SKM-1 (cell line): ENCODE results near the gene SORD.
"Not testable (repeated sequence)": the region's sequence is repeated elsewhere in the genome, so short reads cannot be mapped to it uniquely, and the experiment has no call there.

ENCODE experiments used
- DNase-seq: peaks from one replicate; lab custom pipeline; 2025; ENCODE audit not compliant: unreplicated experiment; lab: John Stamatoyannopoulos, UW

SORD gene

DNA sequence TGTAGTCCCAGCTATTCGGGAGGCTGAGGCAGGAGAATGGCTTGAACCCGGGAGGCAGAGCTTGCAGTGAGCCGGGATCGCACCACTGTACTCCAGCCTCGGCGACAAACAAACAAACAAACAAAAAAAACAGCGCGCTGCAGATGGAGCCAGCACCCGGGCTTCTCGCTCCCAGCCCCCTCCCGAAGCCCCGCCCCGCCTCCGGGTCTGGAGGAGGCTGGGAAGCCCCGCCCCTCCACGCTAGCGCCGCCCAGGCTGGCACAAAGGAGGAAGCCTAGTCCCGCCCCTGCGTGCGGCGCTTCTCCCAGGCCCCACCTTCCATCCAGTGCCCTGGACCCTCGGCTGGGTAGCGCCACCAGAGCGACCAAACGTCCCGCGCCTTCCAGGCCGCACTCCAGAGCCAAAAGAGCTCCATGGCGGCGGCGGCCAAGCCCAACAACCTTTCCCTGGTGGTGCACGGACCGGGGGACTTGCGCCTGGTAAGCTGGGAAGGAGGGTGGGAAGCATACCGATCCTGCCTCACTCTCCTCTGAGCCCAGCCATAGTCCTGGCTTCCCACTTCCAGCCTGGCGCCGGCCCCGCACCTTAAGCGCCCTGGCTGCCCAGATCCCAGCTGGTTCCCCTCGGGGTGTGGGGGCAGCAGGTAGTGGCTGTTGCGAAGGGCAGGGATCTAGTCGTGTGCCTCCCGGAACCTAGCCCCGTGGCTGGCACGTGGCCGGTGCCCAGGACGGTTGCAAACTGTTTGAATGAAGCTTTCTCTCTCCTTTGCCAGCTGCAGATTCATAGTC lies at the start of gene SORD:
Gene SORD, plus strand, starts transcription at position 325 of the 788 bp plus-strand sequence. Its CDS starts 89 bp downstream, at position 414.
- peak; percentile 67 for DNase-seq

DNA sequence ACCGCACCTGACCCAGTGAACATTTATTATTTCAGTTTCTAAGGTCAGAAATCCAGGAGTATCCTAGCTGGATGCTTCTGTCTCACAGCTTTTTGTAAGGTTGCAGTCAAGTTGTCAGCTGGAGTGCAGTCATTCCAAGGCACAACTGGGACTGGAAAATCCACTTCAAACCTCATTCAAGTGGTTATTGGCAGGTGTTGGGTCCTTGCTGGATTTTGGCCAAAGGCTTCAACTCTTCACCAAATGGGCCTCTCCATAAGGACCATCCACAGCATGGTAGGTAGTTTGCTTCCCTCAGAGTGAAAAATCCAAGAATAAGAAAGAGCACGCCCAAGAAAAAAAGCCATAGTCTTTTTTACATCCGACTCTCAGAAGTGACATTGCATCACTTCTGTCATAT lies 46.8 kb upstream of the SORD start:
- not testable (repeated sequence) for DNase-seq

DNA sequence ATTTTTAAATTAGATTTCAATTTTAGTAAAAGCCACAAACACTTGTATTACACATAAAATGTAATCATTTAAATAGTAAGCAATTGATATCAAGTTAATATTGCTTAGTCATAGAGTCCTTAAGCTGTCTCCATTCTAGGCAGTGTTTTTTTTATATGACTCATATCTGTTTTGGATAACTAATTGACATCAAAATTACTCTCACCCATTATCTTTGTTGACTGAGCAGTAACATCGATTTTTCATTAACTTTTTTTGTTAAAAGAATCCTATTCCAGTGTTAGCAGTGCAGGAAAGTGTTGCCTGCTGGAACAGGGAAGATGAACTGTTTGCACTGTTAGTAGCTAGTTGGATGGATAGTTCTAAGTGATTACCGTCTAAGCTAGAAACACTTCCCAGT lies 45.2 kb upstream of the SORD start:
- DNase-seq: not testable (repeated sequence)

DNA sequence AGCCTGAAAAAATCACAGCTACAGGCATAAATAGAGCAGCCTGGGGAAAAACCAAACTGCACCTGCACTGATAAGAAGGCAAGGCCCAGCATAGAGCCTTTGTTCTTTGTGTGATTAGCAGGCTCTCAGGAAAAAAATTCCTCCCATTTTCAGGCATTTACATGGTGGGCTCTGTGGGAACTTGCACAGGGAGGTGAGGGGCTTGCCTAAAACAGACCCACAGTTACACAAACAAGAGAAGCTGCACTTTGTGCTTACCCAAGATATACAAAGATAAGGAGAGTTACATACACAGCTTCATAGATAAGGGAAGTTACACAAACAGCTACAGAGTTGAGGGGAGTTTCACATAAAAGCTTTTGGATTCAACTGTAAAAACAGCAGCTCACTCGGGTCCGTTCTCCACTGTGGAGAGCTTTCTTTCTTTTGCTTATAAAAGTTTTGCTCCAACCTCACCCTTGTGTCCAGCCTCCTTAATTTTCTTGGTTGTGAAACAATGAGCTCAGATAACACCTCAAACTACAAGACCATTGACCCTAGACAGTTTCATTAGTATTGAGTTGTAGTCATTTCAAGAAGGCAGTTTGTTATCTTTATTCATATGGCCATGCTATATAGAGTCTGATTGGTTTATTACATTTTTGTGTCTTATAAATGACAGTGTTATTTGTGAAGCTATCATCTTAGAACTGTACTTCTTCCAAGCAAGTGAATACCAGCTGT lies 43.2 kb upstream of the SORD start:
- DNase-seq: not testable (repeated sequence)

DNA sequence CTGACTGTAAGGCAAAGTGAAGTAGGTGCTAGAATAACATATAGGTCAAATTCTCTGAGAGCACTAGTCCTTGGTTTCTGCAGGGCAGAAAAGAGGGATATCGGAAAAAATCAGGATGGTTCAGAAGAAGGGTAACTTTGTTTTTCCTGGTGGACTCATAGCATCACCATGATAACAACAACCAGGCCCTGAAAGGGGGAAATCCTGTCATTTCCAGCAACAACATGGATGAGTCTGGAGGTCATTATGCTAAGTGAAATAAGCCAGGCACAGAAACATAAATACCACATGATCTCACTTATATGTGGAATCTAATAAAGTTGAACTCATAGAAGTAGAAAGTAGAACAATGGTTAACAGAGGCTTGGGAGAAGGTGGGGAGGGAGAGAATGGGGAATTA lies 38.9 kb upstream of the SORD start:
- DNase-seq: not testable (repeated sequence)

DNA sequence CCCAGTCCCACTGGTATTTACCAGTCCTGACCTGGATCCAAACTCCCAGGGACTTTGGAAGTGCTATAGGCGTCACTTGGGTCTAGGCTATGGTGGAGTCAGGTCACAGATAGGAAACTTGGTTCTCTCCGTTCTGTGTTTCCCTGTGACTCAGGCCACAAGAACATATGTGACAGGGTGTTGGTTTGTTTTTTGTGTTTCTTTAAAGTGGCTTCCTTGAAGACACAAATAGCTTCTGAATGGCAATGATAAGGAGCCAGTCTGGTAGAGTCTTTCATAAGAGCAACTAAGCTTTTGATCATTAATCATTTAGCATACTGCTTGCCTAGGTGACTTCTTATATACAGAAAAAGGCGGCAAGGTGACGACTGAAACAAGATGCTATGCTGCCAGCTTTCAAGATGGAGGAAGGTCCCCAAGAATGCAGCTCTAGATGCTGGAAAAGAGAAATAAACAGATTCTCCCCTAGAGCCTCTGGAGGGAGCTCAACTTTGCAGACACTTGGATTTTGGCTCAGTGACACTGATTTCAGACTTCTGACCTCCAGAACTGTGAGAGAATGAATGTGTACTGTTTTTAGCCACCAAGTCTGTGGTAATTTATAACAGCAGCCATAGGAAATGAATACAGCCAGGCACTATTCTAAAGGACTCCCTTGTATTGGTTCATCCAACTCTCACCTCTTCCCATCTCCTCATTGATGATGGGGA lies 36.5 kb upstream of the SORD start:
- DNase-seq: not testable (repeated sequence)

DNA sequence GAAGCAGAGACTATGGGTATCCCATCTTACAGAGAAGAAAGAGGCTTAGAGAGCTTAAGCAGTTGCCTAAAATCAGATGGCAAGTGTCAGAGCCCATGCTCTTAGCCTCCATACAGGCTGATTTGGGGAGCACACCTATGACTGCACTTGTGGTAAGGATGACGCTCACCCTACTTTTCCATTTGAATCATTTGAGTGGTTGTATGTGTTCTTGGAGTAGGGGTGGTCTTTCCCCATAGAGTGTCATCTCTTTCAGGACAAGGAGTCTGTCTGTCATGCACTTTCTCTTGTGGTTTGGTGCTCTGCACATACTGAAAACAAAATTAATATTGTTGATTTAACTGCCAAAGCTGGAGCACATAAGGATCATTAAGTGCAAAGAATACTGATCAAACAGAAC lies 35.3 kb upstream of the SORD start:
- DNase-seq: not testable (repeated sequence)

DNA sequence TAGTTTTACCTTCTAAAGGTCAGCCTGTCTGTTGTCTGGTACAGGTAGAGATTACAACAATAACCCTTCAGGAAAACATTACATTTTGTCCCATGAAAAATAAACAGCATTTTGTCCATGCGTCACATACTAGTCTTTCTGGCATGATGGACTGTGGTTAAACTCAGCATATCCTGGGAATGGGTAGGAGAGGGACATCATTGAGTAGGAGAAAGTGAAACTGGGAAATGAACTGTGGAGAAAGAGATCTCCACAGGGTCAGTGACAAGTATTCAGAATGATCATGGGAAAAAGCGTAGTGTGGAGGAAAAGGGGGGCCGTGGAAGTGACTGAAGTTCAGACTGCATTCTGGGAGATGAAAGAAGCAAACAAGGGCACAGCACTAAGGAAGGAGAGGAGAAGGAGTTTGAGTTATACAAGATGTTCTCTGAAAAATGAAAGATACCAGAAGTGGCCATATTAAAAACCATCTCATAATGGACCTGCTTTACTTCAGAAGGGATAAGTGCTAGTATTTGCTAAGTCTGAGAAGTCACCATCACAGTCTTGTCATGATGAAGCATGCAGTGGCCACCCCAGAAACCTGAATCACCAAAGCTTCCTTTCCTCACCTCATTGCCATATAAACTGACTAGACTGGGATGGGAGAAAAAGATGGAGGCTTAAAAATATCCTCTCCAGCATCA lies 34.7 kb upstream of the SORD start:
- not testable (repeated sequence) for DNase-seq

DNA sequence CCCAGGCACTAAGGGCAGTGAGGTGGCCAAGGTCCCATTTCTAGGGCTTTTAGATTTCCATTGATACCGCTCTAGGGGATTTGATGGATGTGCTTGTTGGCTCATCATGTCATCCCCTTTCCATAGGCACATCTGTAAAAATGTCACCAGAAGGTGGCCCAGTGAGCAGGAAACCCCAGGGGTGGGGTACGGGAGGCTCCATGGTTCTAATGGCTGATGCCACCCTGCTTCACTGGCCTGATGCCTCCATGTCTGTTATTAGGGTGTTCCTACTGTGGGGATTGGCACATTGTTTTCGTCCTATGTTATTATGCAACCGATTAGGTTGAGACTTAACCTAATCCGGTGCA lies 34.1 kb upstream of the SORD start:
- DNase-seq: not testable (repeated sequence)

DNA sequence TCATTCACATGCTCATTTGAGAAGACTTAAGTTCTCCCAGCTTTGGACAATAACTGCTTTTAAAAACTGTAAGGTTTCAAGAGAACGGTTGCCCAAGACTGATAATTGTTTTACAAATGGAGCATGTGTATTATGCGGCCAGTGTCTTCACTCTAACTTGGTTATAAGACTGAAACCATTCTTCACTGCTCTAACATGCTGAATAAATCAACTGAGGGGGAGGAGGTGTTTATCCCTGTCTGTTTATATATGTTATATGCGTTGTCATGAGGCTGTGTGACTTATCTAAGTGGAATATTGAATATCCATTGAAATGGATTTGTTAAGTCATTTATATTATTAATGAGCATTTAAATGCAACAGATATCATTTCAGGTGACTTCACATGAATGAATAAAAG lies 25.4 kb upstream of the SORD start:
- not testable (repeated sequence) for DNase-seq

DNA sequence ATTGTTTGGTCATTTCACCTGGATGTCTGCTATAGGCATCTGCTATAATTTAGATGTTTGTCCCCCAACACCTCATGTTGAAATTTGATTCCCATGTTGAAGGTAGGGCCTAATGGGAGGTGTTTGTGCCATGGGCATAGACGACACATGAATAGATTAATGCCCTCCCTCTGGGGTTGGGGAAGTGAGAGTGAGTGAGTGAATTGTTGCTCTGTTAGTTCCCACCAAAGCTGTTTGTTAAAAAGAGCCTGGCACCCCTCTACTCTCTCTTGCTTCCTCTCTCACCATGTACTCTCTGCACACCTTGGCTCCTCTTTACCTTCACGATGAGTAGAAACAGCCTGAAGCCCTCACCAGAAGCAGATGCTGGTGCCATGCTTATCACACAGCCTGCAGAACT lies 23.9 kb upstream of the SORD start:
- no peak for DNase-seq

DNA sequence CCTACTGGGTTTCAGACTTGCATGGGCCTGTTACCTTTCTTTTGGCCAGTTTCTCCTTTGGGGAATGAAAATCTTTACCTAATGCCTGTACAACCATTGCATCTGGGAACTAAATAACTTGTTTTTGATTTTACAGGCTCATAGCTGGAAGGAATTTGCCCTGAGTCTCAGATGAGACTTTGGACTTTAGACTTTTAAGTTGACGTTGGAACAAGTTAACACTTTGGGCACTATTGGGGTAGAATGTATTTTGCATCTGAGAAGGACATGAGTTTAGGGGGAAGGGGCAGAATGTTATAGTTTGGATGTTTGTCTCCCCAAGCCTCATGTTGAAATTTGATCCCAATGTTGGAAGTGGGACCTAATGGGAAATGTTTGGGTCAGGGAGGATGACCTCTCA lies 21.8 kb upstream of the SORD start:
- DNase-seq: not testable (repeated sequence)

DNA sequence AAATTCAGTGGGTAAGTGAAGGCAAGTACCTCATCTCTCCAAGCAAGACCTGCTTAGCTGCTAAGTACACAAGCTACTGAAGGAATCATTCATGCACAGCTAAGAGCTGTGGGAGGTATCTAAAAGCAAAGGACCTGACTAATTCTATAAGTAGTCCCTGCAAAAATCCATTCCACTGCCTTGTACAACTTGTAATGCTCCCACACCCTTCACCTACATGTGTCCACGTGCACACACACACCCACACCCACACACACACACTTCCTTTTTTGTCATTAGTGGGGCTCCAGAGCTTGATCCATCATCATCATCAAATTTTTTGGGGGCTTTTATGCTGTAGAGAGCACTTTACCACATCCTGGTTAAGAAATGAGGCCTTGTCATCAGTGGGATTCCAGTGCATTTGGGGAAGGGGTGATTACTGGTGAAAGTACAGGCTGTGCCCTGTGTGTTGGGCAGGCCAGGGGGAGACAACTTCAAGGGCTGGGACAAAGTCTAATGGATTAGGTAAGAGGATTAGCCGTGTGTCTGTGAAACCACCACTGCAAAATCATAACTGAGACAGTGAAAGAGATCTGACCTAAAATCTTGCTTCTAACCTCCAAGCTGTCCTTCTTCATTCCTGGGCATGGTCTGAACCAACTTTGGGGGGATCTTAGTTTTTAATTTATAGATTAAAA lies 19.1 kb upstream of the SORD start:
- DNase-seq: not testable (repeated sequence)

DNA sequence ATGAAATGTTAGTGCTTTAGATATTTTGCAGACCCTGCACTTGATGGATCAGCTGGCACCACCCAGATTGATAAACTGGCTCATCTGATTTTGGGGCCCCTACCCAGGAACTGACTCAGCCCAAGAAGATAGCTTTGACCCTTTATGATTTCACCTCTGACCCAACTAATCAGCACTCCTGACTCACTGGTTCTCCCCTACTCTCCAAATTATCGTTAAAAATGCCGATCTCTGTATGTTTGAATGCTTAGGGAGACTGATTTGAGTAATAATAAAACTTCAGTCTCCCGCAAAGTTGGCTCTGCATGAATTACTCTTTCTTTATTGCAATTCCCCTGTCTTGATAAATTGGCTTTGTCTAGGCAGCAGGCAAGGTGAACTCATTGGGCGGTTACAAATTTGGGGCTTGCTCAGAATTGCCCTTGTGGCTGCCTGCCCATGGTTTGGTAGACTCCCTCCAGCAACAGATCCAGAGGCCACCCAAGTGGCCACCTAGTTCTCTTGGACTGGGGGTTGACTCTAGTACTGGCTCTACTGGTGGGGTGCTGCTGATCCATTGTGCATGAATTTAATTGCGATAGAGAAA lies 18.3 kb upstream of the SORD start:
- not testable (repeated sequence) for DNase-seq

DNA sequence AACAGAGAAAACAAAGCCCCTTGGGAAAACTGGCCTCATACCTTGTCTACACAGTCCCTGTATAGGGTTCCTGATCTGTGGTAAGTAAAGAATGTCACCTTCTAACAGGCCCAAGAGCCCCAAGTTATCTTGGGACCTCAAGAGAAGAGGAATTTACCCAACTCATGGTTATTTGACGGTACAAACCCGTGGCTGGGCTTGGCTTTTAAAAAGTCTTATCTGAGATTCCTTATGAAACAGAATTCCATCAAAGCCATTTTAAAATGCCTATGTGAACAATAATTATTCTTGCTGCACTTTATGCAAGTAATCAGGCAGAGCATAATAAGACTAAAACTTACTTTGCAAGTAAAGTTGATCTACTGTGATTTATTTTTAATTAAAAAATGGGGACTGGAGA lies 13.9 kb upstream of the SORD start:
- DNase-seq: no peak

DNA sequence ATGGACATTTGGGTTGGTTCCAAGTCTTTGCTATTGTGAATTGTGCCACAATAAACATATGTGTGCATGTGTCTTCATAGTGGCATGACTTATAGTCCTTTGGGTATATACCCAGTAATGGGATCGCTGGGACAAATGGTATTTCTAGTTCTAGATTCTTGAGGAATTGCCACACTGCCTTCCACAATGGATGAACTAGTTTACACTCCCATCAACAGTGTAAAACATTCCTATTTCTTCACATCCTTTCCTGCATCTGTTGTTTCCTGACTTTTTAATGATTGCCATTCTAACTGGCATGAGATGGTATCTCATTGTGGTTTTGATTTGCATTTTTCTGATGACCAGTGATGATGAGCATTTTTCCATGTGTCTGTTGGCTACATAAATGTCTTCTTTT lies 7.9 kb upstream of the SORD start:
- not testable (repeated sequence) for DNase-seq

DNA sequence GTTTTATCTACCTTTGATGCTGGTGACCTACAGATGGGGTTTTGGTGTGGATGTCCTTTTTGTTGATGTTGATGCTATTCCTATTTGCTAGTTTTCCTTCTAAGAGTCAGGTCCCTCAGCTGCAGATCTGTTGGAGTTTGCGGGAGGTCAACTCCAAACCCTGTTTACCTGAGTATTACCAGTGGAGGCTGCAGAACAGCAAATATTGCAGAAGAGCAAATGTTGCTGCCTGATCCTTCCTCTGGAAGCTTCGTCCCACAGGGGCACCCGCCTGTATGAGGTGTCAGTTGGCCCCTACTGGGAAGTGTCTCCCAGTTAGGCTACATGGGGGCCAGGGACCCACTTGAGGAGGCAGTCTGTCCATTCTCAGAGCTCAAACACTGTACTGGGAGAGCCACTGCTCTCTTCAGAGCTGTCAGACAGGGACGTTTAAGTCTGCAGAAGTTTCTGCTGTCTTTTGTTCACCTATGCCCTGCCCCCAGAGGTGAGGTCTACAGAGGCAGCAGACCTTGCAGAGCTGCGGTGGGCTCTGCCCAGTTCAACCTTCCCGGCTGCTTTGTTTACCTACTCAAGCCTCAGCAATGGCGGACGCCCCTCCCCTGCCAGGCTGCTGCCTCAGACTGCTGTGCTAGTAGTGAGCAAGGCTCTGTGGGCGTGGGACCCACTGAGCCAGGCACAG lies 2.6 kb upstream of the SORD start:
- DNase-seq: not testable (repeated sequence)

DNA sequence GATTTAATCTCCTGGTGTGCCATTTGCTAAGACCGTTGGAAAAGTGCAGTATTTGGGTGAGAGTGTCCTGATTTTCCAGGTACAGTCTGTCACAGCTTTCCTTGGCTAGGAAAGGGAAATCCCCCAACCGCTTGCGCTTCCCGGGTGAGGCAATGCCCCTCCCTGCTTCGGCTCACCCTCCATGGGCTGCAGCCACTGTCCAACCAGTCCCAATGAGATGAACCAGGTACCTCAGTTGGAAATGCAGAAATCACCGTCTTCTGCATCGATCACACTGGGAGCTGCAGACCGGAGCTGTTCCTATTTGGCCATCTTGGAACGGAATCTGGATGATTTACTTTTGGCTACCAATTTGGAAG lies 2.1 kb upstream of the SORD start:
- not testable (repeated sequence) for DNase-seq

DNA sequence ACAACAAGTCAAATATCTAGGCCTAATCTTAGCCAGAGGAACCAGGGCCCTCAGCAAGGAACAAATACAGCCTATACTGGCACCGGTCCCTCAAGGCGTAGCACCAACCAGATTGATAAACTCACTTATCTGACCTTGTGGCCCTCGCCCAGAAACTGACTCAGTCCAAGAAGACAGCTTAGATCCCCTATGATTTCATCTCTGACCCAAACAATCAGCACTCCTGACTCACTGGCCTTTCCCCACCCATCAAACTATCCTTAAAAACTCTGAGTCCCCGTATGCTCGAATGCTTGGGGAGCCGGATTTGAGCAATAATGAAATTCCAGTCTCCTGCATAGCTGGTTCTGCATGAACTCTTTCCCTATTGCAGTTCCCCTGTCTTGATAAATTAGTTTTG lies 1.6 kb upstream of the SORD start:
- no peak for DNase-seq
